DMS53 (cell line): ENCODE results near the gene CCDC70.

Experiments
- DNase-seq: peaks from one replicate; lab custom pipeline; 2025; lab: John Stamatoyannopoulos, UW

CCDC70 gene

GRCh38 chr13:51829568-51829899 lies 32.2 kb upstream of the CCDC70 start:
- no peak for DNase-seq

- no peak for DNase-seq
Measured at GRCh38 chr13:51831519-51831918, 30.2 kb upstream of the CCDC70 start.

- DNase-seq: peak; percentile 29
Measured at GRCh38 chr13:51832471-51833152, 29.2 kb upstream of the CCDC70 start.

- DNase-seq: no peak
Measured at GRCh38 chr13:51833980-51834379, 27.8 kb upstream of the CCDC70 start.

GRCh38 chr13:51834581-51835171 lies 27.1 kb upstream of the CCDC70 start:
- no peak for DNase-seq

GRCh38 chr13:51837016-51837415 lies 24.8 kb upstream of the CCDC70 start:
- no peak for DNase-seq

- no peak for DNase-seq
Measured at GRCh38 chr13:51838240-51838846, 23.4 kb upstream of the CCDC70 start.

- no peak for DNase-seq
Measured at GRCh38 chr13:51839711-51840540, 21.8 kb upstream of the CCDC70 start.

GRCh38 chr13:51840917-51841316 lies 20.9 kb upstream of the CCDC70 start:
- no peak for DNase-seq

GRCh38 chr13:51841732-51842131 lies 20.0 kb upstream of the CCDC70 start:
- DNase-seq: no peak

GRCh38 chr13:51843529-51843928 lies 18.2 kb upstream of the CCDC70 start:
- no peak for DNase-seq

GRCh38 chr13:51844862-51845573 lies 16.8 kb upstream of the CCDC70 start, which contains the start of gene TMEM272:
Gene TMEM272, minus strand, starts transcription at chr13:51845177. Its CDS starts 6,647 bp downstream, at chr13:51838530.
- peak; percentile 78 for DNase-seq

- no peak for DNase-seq
Measured at GRCh38 chr13:51845574-51846318, 16.0 kb upstream of the CCDC70 start.

- no peak for DNase-seq
Measured at GRCh38 chr13:51846756-51847155, 15.0 kb upstream of the CCDC70 start.

GRCh38 chr13:51848674-51849073 lies 13.1 kb upstream of the CCDC70 start:
- no peak for DNase-seq

- DNase-seq: peak; percentile 37
Measured at GRCh38 chr13:51849145-51850101, 12.3 kb upstream of the CCDC70 start.

- DNase-seq: peak; percentile 45
Measured at GRCh38 chr13:51856027-51856736, 5.6 kb upstream of the CCDC70 start.

GRCh38 chr13:51856998-51857397 lies 4.8 kb upstream of the CCDC70 start:
- DNase-seq: peak; percentile 79
